GM18868 (cell line): ENCODE measurements around the gene PDE10A.

Experiments used
- ATAC-seq: cut with Tn5 transposase; IDR thresholded peaks from one replicate; pipeline ENCODE4 v1.9.1; 2021; ENCODE audit warnings: mild to moderate bottlenecking, moderate library complexity; ENCODE audit not compliant: unreplicated experiment

The PDE10A gene

DNA sequence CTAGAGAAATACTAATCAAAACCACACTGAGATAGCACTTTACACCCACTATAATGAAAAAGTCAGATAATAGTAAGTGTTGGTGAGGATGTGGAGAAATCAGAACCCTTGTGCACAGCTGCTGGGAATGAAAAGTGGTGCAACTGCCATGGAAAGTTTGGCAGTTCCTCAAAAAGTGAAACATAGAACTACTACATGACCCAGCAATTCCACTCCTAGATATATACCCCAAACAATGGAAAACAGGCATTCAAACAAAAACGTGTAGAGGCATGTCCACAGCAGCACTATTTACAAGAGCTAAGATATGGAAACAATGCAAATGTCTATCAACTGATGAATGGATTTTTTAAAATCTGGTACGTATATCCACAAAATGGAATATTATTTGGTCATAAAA, 236.1 kb downstream of the PDE10A start:
- ATAC-seq: no peak

GRCh38 chr6:165422192-165422591, 240.8 kb downstream of the PDE10A start:
- ATAC-seq: no peak

DNA sequence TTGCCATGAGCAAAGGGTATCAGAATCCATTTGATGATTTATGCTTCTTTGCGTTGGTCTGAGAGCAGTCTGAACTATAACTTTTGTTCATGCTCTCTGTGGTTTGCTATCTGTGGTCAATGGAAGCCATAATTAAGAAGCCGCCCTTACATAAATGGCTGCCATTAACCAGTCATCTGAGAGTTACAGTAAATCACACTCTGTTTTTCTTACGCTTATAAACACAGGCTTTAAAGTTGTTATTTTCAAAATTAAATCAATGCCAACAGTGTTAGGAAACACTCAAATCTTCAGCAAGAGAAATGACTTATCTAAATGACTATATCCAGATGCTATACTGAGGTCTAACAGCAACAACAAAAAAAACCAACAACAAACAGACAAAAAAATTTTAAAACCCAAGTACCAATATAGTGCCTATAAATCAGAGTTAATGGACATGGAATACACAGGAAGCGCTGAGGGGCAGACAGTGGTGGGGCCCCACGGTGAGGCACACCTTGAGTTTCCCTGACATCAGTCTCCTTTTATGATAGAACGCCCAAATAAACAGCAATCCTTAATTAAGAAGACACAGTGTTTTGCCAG, 245.7 kb downstream of the PDE10A start:
- ATAC-seq: no peak

- no peak for ATAC-seq
Measured at GRCh38 chr6:165404697-165405096, 258.3 kb downstream of the PDE10A start.

- no peak for ATAC-seq
Measured at GRCh38 chr6:165404296-165404695, 258.7 kb downstream of the PDE10A start.

GRCh38 chr6:165403006-165403595, 259.9 kb downstream of the PDE10A start:
- ATAC-seq: no peak

- no peak for ATAC-seq
Measured at GRCh38 chr6:165401092-165401491, 261.9 kb downstream of the PDE10A start.

GRCh38 chr6:165390475-165390874, 272.6 kb downstream of the PDE10A start:
- ATAC-seq: no peak

- no peak for ATAC-seq
Measured at GRCh38 chr6:165389534-165389933, 273.5 kb downstream of the PDE10A start.

DNA sequence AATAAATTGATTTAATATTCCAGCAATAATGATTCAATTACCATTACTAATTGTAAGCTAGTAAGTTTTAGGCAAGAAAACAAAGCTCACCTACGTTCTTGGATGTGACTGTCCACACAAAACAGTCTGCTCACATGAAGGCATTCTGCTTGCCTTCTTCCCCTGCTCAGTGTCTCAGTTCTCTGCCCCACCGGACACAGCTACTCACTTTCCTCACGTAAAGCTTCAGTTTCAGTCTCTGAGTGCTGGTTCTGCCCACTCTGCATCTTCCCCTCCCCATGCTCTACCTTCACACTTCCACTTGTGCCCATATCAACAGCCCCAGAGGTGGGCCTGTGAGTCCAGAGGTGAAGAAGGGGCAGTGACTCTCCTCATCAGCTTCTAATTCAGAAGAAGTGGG, 279.7 kb downstream of the PDE10A start:
- ATAC-seq: no peak

DNA sequence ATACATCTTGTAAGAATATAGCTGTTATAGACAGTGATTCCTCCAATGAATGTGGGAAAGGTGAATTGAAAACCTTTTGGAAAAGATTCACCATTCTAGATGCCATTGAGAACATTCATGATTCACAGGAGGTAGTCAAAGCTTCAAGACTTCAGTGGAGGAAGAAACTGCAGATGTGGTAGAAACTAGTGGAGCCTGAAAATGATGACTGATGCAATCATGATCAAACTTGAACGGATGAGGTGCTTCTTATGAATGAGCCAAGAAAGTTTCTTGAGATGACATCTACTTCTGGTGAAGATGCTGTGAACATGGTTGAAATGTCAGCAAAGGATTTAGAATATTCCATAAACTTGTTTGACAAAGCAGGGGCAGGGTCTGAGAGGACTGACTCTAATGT, 286.9 kb downstream of the PDE10A start:
- no peak for ATAC-seq

GRCh38 chr6:165365371-165365770, 297.7 kb downstream of the PDE10A start:
- ATAC-seq: no peak

- ATAC-seq: no peak
Measured at GRCh38 chr6:165345700-165346099, 317.3 kb downstream of the PDE10A start.

DNA sequence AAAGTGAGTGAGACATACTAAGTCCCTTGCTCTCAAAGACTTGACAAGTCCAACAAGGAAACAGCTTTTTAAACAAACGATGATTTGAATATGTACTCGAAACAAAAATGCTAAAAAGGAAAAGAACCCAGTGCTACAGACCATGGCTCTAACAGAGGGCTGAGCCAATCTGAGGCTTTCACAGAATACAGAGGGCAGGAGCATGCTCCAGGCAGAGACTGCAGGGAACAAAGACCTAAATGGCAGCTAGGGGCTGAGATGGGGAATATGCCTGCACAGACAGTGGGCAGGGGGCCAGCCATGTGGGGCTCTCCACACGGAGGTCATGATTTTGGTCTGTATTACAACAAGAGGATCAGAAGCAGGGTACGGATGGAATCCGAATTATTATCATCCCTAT, 322.5 kb downstream of the PDE10A start:
- ATAC-seq: no peak

GRCh38 chr6:165325609-165326008, 337.4 kb downstream of the PDE10A start:
- ATAC-seq: no peak

DNA sequence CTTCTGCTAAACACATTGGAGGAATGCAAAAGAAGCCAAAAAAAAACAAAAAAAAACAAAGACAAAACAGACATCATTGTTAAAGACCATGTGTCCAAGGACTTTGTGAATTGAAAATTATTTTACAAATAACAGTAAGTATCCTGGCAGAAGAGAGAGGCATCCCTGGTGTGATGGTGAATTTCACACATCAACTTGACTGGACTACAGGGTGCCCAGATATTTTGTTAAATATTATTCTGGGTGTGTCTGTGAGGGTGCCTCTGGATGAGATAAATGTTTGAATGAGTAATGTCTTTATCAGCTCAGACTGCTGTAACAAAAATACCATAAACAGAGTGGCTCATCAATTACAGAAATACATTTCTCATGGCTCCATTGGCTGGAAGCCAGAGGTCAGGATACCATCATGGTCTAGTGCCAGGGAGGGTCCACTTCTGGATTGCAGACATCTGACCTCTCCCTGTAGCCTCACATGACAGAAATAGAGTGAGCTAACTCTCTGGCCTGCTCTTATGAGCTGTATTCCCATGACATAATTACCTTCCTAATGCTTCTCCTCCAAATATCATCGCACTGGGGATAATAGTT, 341.4 kb downstream of the PDE10A start:
- ATAC-seq: no peak

GRCh38 chr6:165321150-165321549, 341.9 kb downstream of the PDE10A start:
- ATAC-seq: no peak

DNA sequence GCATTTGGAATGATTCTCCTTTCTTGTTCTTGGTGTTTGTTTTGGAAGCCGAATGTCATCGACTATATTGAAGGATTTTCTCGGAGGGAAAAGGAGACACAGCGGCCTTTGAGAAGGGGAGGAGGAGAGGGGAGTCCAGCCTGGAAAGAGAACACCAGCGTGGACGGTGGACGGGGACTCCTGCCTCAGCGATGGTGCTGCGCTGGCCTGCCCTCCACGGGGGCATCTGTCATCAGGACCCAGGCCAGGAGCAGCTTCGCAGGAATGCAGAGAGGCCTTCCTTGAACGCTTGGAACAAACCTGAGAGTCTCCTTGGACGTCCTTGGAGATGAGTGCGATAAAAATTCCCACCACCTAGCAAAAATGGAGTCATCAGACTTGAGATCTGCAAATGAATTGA, 345.3 kb downstream of the PDE10A start:
- no peak for ATAC-seq

DNA sequence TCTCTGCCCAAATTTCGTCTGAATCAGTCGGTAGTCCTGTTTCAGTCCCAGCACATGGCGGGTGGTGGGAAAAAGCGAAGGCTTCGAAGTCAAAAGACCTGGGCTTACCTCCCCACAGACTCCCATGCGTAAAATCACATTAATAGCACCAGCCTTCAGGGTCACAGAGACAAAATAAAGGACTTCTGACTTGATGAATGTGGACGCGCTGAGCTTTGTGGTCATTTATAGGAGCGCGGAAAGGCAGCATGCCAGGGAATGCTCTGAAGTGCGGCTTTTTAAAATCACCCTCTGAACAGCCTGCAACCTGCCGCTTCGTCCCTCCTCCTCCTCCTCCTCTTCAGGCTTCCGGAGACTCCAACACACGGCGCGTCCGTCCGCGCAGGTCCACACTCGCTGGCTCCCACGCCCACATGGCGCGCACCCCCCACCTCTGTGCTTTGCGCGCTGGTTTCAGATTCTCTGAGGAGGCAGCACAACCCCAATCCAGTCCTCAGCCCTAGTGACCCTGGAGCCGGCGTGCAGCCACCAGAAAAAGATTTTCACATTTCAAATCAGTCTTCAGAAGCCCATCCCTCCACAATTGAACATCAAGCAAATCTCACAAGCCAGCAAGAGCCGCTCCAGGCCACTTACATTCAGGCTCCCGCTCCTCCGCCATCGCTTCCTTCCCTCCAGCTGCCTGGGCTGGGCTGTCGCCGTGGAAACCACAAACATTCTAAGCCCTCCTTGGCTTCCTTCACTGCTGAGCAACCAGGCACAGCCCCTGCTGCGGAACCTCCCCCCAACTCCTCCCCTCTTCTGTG, 353.9 kb downstream of the PDE10A start, which contains the start of gene C6orf118:
Gene C6orf118 (minus strand): TSS at position 680 of the 806 bp plus-strand sequence. CDS start 19 bp downstream, at position 661.
- ATAC-seq: no peak

DNA sequence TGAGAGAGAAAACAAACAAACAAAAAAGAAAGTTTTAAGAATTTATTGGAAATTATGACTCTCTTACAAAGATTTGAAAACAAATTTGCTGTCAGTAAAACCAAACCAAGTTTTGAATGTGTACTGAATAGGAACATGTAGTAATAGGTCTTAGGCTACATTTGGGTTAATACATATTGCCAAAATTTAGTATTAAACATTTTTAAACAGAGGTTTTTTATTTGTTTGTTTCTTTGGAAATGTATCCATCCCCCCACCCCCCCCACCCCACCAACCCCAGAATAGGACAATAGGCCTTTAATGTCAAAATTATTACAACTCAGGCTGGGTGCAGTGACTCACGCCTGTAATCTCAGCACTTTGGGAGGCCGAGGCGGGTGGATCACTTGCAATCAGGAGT, 356.1 kb downstream of the PDE10A start:
- ATAC-seq: no peak

GRCh38 chr6:165301372-165302246, 361.4 kb downstream of the PDE10A start:
- ATAC-seq: no peak
